SIG-M5 treated with dmso at 0.1 percent for 504 hours (cell line): ENCODE results near the gene RTF2.

Source experiments
- DNase-seq: peaks from one replicate; lab custom pipeline; 2025; ENCODE audit not compliant: unreplicated experiment; lab: John Stamatoyannopoulos, UW

The RTF2 gene

GRCh38 chr20:56468316-56469076, at the start of gene RTF2:
Gene RTF2, plus strand, starts transcription at chr20:56468627. Its CDS starts 71 bp downstream, at chr20:56468698.
- peak; percentile 94 for DNase-seq

- no peak for DNase-seq
These were observed 48.4 kb upstream of the RTF2 start for GRCh38 chr20:56420028-56420427.

GRCh38 chr20:56420940-56421688, 47.3 kb upstream of the RTF2 start:
- DNase-seq = no peak

GRCh38 chr20:56422076-56422823, 46.2 kb upstream of the RTF2 start:
- peak; percentile 74 for DNase-seq

GRCh38 chr20:56422824-56423189, 45.6 kb upstream of the RTF2 start:
- DNase-seq = no peak

GRCh38 chr20:56423211-56423610, 45.2 kb upstream of the RTF2 start:
- peak; percentile 35 for DNase-seq

- no peak for DNase-seq
These were observed 44.5 kb upstream of the RTF2 start for GRCh38 chr20:56423886-56424285.

GRCh38 chr20:56424931-56425330, 43.5 kb upstream of the RTF2 start:
- no peak for DNase-seq

GRCh38 chr20:56426026-56426425, 42.4 kb upstream of the RTF2 start:
- no peak for DNase-seq

- DNase-seq = no peak
These were observed 41.5 kb upstream of the RTF2 start for GRCh38 chr20:56426926-56427325.

GRCh38 chr20:56427797-56428196, 40.6 kb upstream of the RTF2 start:
- peak; percentile 57 for DNase-seq

- no peak for DNase-seq
These were observed 40.0 kb upstream of the RTF2 start for GRCh38 chr20:56428410-56428809.

GRCh38 chr20:56428881-56429280, 39.5 kb upstream of the RTF2 start:
- DNase-seq = no peak

GRCh38 chr20:56429502-56429901, 38.9 kb upstream of the RTF2 start:
- peak; percentile 72 for DNase-seq

- DNase-seq = no peak
These were observed 38.5 kb upstream of the RTF2 start for GRCh38 chr20:56429941-56430340.

- DNase-seq = no peak
These were observed 38.0 kb upstream of the RTF2 start for GRCh38 chr20:56430461-56430860.

- no peak for DNase-seq
These were observed 37.5 kb upstream of the RTF2 start for GRCh38 chr20:56430957-56431356.

- DNase-seq = no peak
These were observed 37.0 kb upstream of the RTF2 start for GRCh38 chr20:56431471-56431870.

- no peak for DNase-seq
These were observed 35.1 kb upstream of the RTF2 start for GRCh38 chr20:56433221-56433879.

GRCh38 chr20:56433880-56434255, 34.6 kb upstream of the RTF2 start:
- no peak for DNase-seq
